Endothelial cell of umbilical vein (primary cell): ENCODE measurements around the gene GPBP1L1.

Experiments used
- CTCF ChIP-seq, 2 donors: IDR thresholded peaks; 1 replicate in 1 of 2; 2 replicates in 1 of 2; pipeline ENCODE4 v1.5.1; 2011; ENCODE audit warnings: low read length in 2 of 2, mild to moderate bottlenecking in 2 of 2, moderate library complexity in 2 of 2, control low read depth in 1 of 2, inconsistent platforms in 1 of 2, low read depth in 1 of 2; ENCODE audit not compliant: insufficient read depth in 1 of 2; ENCODE audit errors: extremely low read depth in 1 of 2
- EZH2 ChIP-seq: IDR thresholded peaks from 2 replicates; pipeline ENCODE4 v1.6.1; 2012; ENCODE audit warnings: borderline replicate concordance, low read depth, mild to moderate bottlenecking, moderate library complexity, low read length, inconsistent platforms; ENCODE audit not compliant: severe bottlenecking
- MYC ChIP-seq: IDR thresholded peaks from one replicate; pipeline ENCODE4 v1.6.1; 2011; ENCODE audit warnings: mild to moderate bottlenecking, low read depth, low read length
- POLR2A ChIP-seq: IDR thresholded peaks from 2 replicates; pipeline ENCODE4 v1.6.1; 2012; ENCODE audit warnings: low read depth, mild to moderate bottlenecking, control low read depth, low read length
- POLR2AphosphoS5 ChIP-seq: IDR thresholded peaks from 2 replicates; pipeline ENCODE4 v1.6.1; 2012; ENCODE audit warnings: low read depth, mild to moderate bottlenecking, control low read depth, low read length, moderate library complexity; ENCODE audit not compliant: insufficient read depth
- TF ChIP-seq, protein P1 (sequence below): IDR thresholded peaks from 2 replicates; pipeline ENCODE4 v1.6.1; 2011; ENCODE audit not compliant: insufficient read depth, insufficient read length

DNA sequence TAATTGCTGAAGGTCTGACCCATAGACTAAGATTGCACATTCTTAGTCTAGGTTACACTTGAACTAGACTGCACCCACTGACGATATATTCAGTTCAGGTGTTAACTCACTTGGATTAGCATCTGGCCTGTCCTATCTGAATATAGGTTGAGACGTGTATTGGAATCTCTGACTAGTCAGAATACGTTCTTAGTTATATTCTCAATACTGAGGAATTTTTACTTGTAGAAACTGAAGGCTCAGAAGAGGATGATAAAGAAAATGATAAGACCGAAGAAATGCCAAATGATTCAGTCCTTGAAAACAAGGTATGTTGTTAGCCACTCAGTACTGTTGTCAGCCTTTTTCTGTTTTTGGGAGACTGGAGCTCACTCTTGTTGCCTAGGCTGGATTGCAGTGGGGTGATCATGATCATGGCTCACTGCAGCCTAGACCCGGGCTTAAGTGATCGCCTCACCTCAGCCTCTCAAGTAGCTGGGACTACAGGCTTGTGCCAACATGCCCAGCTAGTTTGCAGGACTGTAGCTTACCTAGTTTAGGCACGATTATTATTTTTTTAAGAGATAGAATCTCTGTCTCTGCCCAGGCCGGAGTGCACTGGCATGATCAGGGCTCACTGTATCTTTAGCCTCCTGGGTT lies 73.3 kb downstream of the GPBP1L1 start:
- TF ChIP-seq CTCF (IDR thresholded peaks at IDR 0.05; ENCODE audit: extremely low read depth in 1 of 2, insufficient read depth in 1 of 2, low read depth in 1 of 2, low read length in 2 of 2) = no peak
- no peak for TF ChIP-seq MYC
- TF ChIP-seq POLR2A = no peak
- TF ChIP-seq, protein P1, sequence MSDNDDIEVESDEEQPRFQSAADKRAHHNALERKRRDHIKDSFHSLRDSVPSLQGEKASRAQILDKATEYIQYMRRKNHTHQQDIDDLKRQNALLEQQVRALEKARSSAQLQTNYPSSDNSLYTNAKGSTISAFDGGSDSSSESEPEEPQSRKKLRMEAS = no peak
- TF ChIP-seq EZH2 = no peak
- TF ChIP-seq POLR2AphosphoS5 = no peak
